C4-2B (cell line): ENCODE results near the gene HDHD5.

Source experiments
- H3K27ac ChIP-seq: fragments of 450-650 bp; 2 replicates; pipeline ENCODE4 v1.5.1; 2017
- CTCF ChIP-seq: fragments of 450-650 bp; conservative IDR thresholded peaks from 2 replicates; pipeline ENCODE4 v1.5.1; 2017; ENCODE audit warnings: mild to moderate bottlenecking
- ZFX ChIP-seq: fragments of 450-650 bp; IDR thresholded peaks from 2 replicates; pipeline ENCODE4 v1.6.1; 2017

HDHD5 gene

GRCh38 chr22:17096071-17096470 is 63.0 kb downstream of the HDHD5 start:
- TF ChIP-seq CTCF (no peak), ZFX (no peak)
- no peak overlapping the region for H3K27ac ChIP-seq

GRCh38 chr22:17095538-17095937 is 63.5 kb downstream of the HDHD5 start:
- no peak overlapping the region for H3K27ac ChIP-seq
- TF ChIP-seq ZFX: no peak
- no peak; the same call in 1 of the 2 replicates for TF ChIP-seq CTCF

GRCh38 chr22:17093081-17093480 is 66.0 kb downstream of the HDHD5 start:
- TF ChIP-seq CTCF: no peak
- no peak for TF ChIP-seq ZFX
- H3K27ac ChIP-seq: no peak overlapping the region

- H3K27ac ChIP-seq: no peak overlapping the region
- TF ChIP-seq ZFX: no peak
- no peak for TF ChIP-seq CTCF
Observed at GRCh38 chr22:17091851-17092250, 67.2 kb downstream of the HDHD5 start.

- no peak for TF ChIP-seq CTCF
- no peak for TF ChIP-seq ZFX
- no peak overlapping the region for H3K27ac ChIP-seq
Observed at GRCh38 chr22:17090550-17090949, 68.5 kb downstream of the HDHD5 start.
